GM12875 (cell line): ENCODE data around the gene ANTKMT.
A peak's percentile ranks its signal among the peaks of the same experiment; 100 is the strongest.

Source experiments
- H3K4me3 ChIP-seq: one replicate; pipeline ENCODE4 v1.5.1; 2011; ENCODE audit warnings: low read depth, low read length, control low read depth
- CTCF ChIP-seq: IDR thresholded peaks from 2 replicates; pipeline ENCODE4 v1.5.1; 2011; ENCODE audit warnings: low read depth, mild to moderate bottlenecking, control low read depth, inconsistent platforms, low read length, moderate library complexity, borderline replicate concordance; ENCODE audit not compliant: insufficient read depth

The ANTKMT gene

GRCh38 chr16:732332-732731 is 11.4 kb downstream of the ANTKMT start:
- TF ChIP-seq CTCF, result no peak
- no peak overlapping the region for H3K4me3 ChIP-seq

- TF ChIP-seq CTCF, result no peak
- H3K4me3 ChIP-seq, result no peak overlapping the region
Observed at GRCh38 chr16:732936-733335, 12.0 kb downstream of the ANTKMT start.

GRCh38 chr16:733382-734207 is 12.6 kb downstream of the ANTKMT start:
- no peak overlapping the region for H3K4me3 ChIP-seq

GRCh38 chr16:734208-734980 is 13.4 kb downstream of the ANTKMT start:
- no peak for TF ChIP-seq CTCF
- no peak overlapping the region for H3K4me3 ChIP-seq

More at GRCh38 chr16:733382-734207, 12.6 kb downstream of the ANTKMT start:
- TF ChIP-seq CTCF, result peak; percentile 58

- TF ChIP-seq CTCF, result no peak
- no peak overlapping the region for H3K4me3 ChIP-seq
Observed at GRCh38 chr16:734981-735881, 14.3 kb downstream of the ANTKMT start.

GRCh38 chr16:735982-736453 is 15.1 kb downstream of the ANTKMT start:
- TF ChIP-seq CTCF, result no peak
- no peak overlapping the region for H3K4me3 ChIP-seq
